AG04450 (cell line): ENCODE measurements around the gene KRT86. TPM values are rescaled to one million over a fixed set of nuclear protein-coding genes. Genes with fewer than 3 reads are reported as not detected.
"Not testable (repeated sequence)": the region's sequence is repeated elsewhere in the genome, so short reads cannot be mapped to it uniquely, and the experiment has no call there.

Experiments
- CTCF ChIA-PET: fragments of 300-600, 350-600 bp; formaldehyde crosslinking; extraction: SDS; loops from one replicate; lab custom pipeline; 2022; ENCODE audit warnings: antibody characterized with exemption, inconsistent platforms; lab: Charles Lee
- POLR2A ChIA-PET: fragments of 350-600 bp; formaldehyde crosslinking; extraction: SDS; loops from one replicate; lab custom pipeline; 2021; ENCODE audit warnings: antibody characterized with exemption, inconsistent platforms; lab: Yijun Ruan, JAX
- DNase-seq: peaks from one replicate; pipeline ENCODE4 v3.0.0-alpha.2; 2011; ENCODE audit warnings: low read depth, low spot score
- H3K27ac ChIP-seq: one replicate; pipeline ENCODE4 v1.5.1; 2012; ENCODE audit warnings: low read depth, low read length, control low read depth
- H3K27me3 ChIP-seq: one replicate; pipeline ENCODE4 v1.6.0; 2012; ENCODE audit warnings: low read length; ENCODE audit not compliant: control insufficient read depth, insufficient read depth
- H3K4me3 ChIP-seq: 2 replicates; pipeline ENCODE4 v1.5.1; 2011; ENCODE audit warnings: mild to moderate bottlenecking, low read depth, low read length, control low read depth
- H3K9me3 ChIP-seq: 2 replicates; pipeline ENCODE4 v1.5.1; 2012; ENCODE audit warnings: low read length; ENCODE audit not compliant: control insufficient read depth, insufficient read depth
- CTCF ChIP-seq: IDR thresholded peaks from 2 replicates; pipeline ENCODE4 v1.5.1; 2011; ENCODE audit warnings: low read depth, low read length, control low read depth, inconsistent platforms
- polyA plus RNA-seq: library from polyadenylated mRNA; depleted of rRNA; stranded (reverse); fragments of >200 nt; gene quantifications from 2 replicates; pipeline ENCODE4 v1.2.3, GENCODE V29; 2011

The KRT86 gene
- polyA plus RNA-seq, 1 experiment = 0.04 TPM

- Histone ChIP-seq H3K9me3 (no peaks in the 10 kb centered on the region; the same call in 1 of the 2 replicates), H3K27ac (no peak overlapping the region), H3K27me3 (peaks cover 46% of the 10 kb centered on the region), H3K4me3 (no peak overlapping the region)
- TF ChIP-seq CTCF = no peak
- ChIA-PET CTCF (interaction anchor here (2.9 kb wide), 1 partner anchor 23 kb away, joined by 16 read pairs; no protein-coding TSS in a partner anchor), POLR2A (no interaction called here)
- DNase-seq = no peak
Observed at GRCh38 chr12:52255926-52256583, 18.4 kb upstream of the KRT86 start.

- CTCF ChIA-PET = interaction anchor here (2.9 kb wide), 1 partner anchor 22 kb away, joined by 16 read pairs; no protein-coding TSS in a partner anchor
- no peaks in the 10 kb centered on the region; the same call in 1 of the 2 replicates for H3K9me3 ChIP-seq
- no peak for TF ChIP-seq CTCF
- H3K4me3 ChIP-seq = no peak overlapping the region
- H3K27me3 ChIP-seq = peaks cover 48% of the 10 kb centered on the region
- no peak for DNase-seq
- POLR2A ChIA-PET = no interaction called here
- no peak overlapping the region for H3K27ac ChIP-seq
Observed at GRCh38 chr12:52256584-52256935, 17.9 kb upstream of the KRT86 start.

- DNase-seq = no peak
- Histone ChIP-seq H3K4me3 (no peak overlapping the region), H3K27ac (no peak overlapping the region), H3K27me3 (peaks cover 48% of the 10 kb centered on the region), H3K9me3 (peaks cover under 1% of the 10 kb centered on the region; the same call in 1 of the 2 replicates)
- ChIA-PET POLR2A (no interaction called here), CTCF (interaction anchor here (2.9 kb wide), 1 partner anchor 22 kb away, joined by 16 read pairs; no protein-coding TSS in a partner anchor)
- no peak for TF ChIP-seq CTCF
Observed at GRCh38 chr12:52257074-52257551, 17.3 kb upstream of the KRT86 start.

- not testable (repeated sequence) for H3K27ac ChIP-seq, H3K9me3 ChIP-seq, DNase-seq, H3K4me3 ChIP-seq
- H3K27me3 ChIP-seq = peaks cover 48% of the 10 kb centered on the region
- ChIA-PET POLR2A (interaction anchor here (1.5 kb wide), 1 partner anchor 14 kb away, joined by 7 read pairs; no protein-coding TSS in a partner anchor), CTCF (interaction anchor here (1.1 to 3.0 kb wide), 2 partner anchors 20 to 100 kb away, joined by 3 to 15 read pairs; no protein-coding TSS in a partner anchor)
Observed at GRCh38 chr12:52257922-52258321, 16.5 kb upstream of the KRT86 start.

- Histone ChIP-seq H3K27me3 (peaks cover 52% of the 10 kb centered on the region), H3K9me3 (peaks cover 7% of the 10 kb centered on the region), H3K27ac (no peak overlapping the region), H3K4me3 (peak overlapping the region; percentile 17; the same call in 1 of the 2 replicates)
- ChIA-PET POLR2A (interaction anchor here (1.5 kb wide), 1 partner anchor 14 kb away, joined by 7 read pairs; no protein-coding TSS in a partner anchor), CTCF (interaction anchor here (1.1 to 3.0 kb wide), 4 partner anchors 20 to 101 kb away, joined by 3 to 15 read pairs (median 6); no protein-coding TSS in a partner anchor)
- no peak for TF ChIP-seq CTCF
- DNase-seq = no peak
Observed at GRCh38 chr12:52258335-52258901, 16.0 kb upstream of the KRT86 start.
